ENCODE measurements around the gene SPATS2L. TPM values are rescaled to one million over a fixed set of nuclear protein-coding genes. Genes with fewer than 3 reads are reported as not detected.

SPATS2L gene
- polyA plus RNA-seq, 1 experiment: 243 TPM

GRCh38 chr2:200353120-200353519 lies 46.6 kb downstream of the SPATS2L start:
- Histone ChIP-seq H3K36me3 (ENCODE audit: control insufficient read depth, insufficient read depth, low read length) (peaks cover 2% of the 10 kb centered on the region; the same call in 1 of the 2 replicates), H3K27me3 (ENCODE audit: control insufficient read depth, insufficient read depth, low read length) (no peaks in the 10 kb centered on the region), H3K4me3 (ENCODE audit: low read depth, low read length) (no peak overlapping the region)
- TF ChIP-seq CTCF (IDR thresholded peaks at IDR 0.05; ENCODE audit: insufficient read depth, low read depth, low read length): no peak
- ChIA-PET POLR2A (no interaction called here), CTCF (interaction anchor here (1.1 to 1.3 kb wide), 2 partner anchors 32 to 369 kb away, joined by 3 to 4 read pairs; no protein-coding TSS in a partner anchor)
- no peak for DNase-seq (ENCODE audit: low read depth)

GRCh38 chr2:200353874-200354273 lies 47.4 kb downstream of the SPATS2L start:
- TF ChIP-seq CTCF (IDR thresholded peaks at IDR 0.05; ENCODE audit: insufficient read depth, low read depth, low read length): no peak
- ChIA-PET CTCF (interaction anchor here (0.6 to 1.2 kb wide), 3 partner anchors 33 to 127 kb away, joined by 3 read pairs; partner anchors contain the start of gene SPATS2L), POLR2A (no interaction called here)
- Histone ChIP-seq H3K27me3 (ENCODE audit: control insufficient read depth, insufficient read depth, low read length) (no peaks in the 10 kb centered on the region), H3K4me3 (ENCODE audit: low read depth, low read length) (no peak overlapping the region), H3K36me3 (ENCODE audit: control insufficient read depth, insufficient read depth, low read length) (no peaks in the 10 kb centered on the region)
- no peak for DNase-seq (ENCODE audit: low read depth)

GRCh38 chr2:200354833-200355751 lies 48.6 kb downstream of the SPATS2L start:
- DNase-seq (ENCODE audit: low read depth): no peak
- ChIA-PET POLR2A (interaction anchor here (0.6 kb wide), 1 partner anchor 65 kb away, joined by 6 read pairs; no protein-coding TSS in a partner anchor), CTCF (interaction anchor here (1.2 kb wide), 2 partner anchors 49 to 129 kb away, joined by 3 read pairs; partner anchors contain the start of gene SPATS2L)
- H3K27me3 ChIP-seq (ENCODE audit: control insufficient read depth, insufficient read depth, low read length): no peaks in the 10 kb centered on the region
- no peak overlapping the region for H3K4me3 ChIP-seq (ENCODE audit: low read depth, low read length)
- no peak for TF ChIP-seq CTCF (IDR thresholded peaks at IDR 0.05; ENCODE audit: insufficient read depth, low read depth, low read length)
- no peaks in the 10 kb centered on the region for H3K36me3 ChIP-seq (ENCODE audit: control insufficient read depth, insufficient read depth, low read length)

GRCh38 chr2:200356321-200356720 lies 49.8 kb downstream of the SPATS2L start:
- ChIA-PET CTCF (interaction anchor here (1.2 kb wide), 1 partner anchor 127 kb away, joined by 3 read pairs; no protein-coding TSS in a partner anchor), POLR2A (no interaction called here)
- Histone ChIP-seq H3K36me3 (ENCODE audit: control insufficient read depth, insufficient read depth, low read length) (no peaks in the 10 kb centered on the region), H3K4me3 (ENCODE audit: low read depth, low read length) (no peak overlapping the region), H3K27me3 (ENCODE audit: control insufficient read depth, insufficient read depth, low read length) (no peaks in the 10 kb centered on the region)
- no peak for TF ChIP-seq CTCF (IDR thresholded peaks at IDR 0.05; ENCODE audit: insufficient read depth, low read depth, low read length)
- DNase-seq (ENCODE audit: low read depth): no peak

GRCh38 chr2:200356857-200357384 lies 50.4 kb downstream of the SPATS2L start:
- H3K27me3 ChIP-seq (ENCODE audit: control insufficient read depth, insufficient read depth, low read length): no peaks in the 10 kb centered on the region
- no peak for TF ChIP-seq CTCF (IDR thresholded peaks at IDR 0.05; ENCODE audit: insufficient read depth, low read depth, low read length)
- H3K4me3 ChIP-seq (ENCODE audit: low read depth, low read length): no peak overlapping the region
- POLR2A ChIA-PET: no interaction called here
- H3K36me3 ChIP-seq (ENCODE audit: control insufficient read depth, insufficient read depth, low read length): no peaks in the 10 kb centered on the region
- CTCF ChIA-PET: interaction anchor here (1.2 kb wide), 1 partner anchor 372 kb away, joined by 4 read pairs; no protein-coding TSS in a partner anchor
- peak; percentile 80 for DNase-seq (ENCODE audit: low read depth)
